GM21717 (cell line): ENCODE results near the gene EGFR.
"Not testable (repeated sequence)": the region's sequence is repeated elsewhere in the genome, so short reads cannot be mapped to it uniquely, and the experiment has no call there.

Source experiments
- ATAC-seq: cut with Tn5 transposase; IDR thresholded peaks from one replicate; pipeline ENCODE4 v1.9.1; 2021; ENCODE audit warnings: mild to moderate bottlenecking, moderate library complexity; ENCODE audit not compliant: unreplicated experiment

The EGFR gene

GRCh38 chr7:55164527-55164926 lies 145.7 kb downstream of the EGFR start:
- ATAC-seq, result no peak

DNA sequence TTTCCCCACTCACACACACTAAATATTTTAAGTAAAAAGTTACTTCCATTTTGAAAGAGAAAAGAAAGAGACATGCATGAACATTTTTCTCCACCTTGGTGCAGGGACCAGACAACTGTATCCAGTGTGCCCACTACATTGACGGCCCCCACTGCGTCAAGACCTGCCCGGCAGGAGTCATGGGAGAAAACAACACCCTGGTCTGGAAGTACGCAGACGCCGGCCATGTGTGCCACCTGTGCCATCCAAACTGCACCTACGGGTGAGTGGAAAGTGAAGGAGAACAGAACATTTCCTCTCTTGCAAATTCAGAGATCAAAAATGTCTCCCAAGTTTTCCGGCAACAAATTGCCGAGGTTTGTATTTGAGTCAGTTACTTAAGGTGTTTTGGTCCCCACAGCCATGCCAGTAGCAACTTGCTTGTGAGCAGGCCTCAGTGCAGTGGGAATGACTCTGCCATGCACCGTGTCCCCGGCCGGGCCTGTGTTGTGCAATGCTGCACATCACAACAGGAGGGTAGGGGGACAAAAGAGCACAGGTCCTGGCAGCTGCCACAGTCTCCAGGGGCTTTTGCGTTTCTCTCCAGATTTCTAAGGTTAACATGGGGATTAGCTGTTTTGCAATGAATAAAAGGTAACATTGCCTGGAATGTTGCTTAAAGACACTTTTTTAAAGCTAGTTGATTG lies 146.5 kb downstream of the EGFR start:
- ATAC-seq, result no peak

- ATAC-seq, result not testable (repeated sequence)
These were observed 148.5 kb downstream of the EGFR start for GRCh38 chr7:55167296-55167695.

DNA sequence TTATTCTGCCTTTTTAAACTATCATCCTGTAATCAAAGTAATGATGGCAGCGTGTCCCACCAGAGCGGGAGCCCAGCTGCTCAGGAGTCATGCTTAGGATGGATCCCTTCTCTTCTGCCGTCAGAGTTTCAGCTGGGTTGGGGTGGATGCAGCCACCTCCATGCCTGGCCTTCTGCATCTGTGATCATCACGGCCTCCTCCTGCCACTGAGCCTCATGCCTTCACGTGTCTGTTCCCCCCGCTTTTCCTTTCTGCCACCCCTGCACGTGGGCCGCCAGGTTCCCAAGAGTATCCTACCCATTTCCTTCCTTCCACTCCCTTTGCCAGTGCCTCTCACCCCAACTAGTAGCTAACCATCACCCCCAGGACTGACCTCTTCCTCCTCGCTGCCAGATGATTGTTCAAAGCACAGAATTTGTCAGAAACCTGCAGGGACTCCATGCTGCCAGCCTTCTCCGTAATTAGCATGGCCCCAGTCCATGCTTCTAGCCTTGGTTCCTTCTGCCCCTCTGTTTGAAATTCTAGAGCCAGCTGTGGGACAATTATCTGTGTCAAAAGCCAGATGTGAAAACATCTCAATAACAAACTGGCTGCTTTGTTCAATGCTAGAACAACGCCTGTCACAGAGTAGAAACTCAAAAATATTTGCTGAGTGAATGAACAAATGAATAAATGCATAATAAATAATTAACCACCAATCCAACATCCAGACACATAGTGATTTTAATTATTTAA lies 151.7 kb downstream of the EGFR start:
- ATAC-seq, result no peak

- ATAC-seq, result no peak
These were observed 152.3 kb downstream of the EGFR start for GRCh38 chr7:55171157-55171556.

DNA sequence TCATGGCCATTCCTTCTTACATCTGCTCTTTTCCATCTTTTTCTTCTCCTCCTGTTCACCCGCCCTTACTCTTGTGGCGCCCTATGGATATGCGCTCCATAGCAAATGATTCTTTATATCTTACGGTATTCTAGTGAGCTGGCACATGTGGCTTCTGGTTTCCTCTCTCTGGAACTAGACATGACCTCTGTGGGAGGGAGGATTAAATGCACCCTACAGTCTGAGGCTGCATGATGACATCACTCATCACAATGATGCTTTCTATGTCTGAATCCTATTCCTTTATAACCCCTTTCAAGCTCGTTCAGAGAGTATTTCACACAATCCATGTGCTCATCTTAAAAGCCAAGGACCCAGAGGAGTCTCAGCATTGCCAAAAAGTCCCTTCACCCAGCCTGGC lies 153.3 kb downstream of the EGFR start:
- no peak for ATAC-seq

DNA sequence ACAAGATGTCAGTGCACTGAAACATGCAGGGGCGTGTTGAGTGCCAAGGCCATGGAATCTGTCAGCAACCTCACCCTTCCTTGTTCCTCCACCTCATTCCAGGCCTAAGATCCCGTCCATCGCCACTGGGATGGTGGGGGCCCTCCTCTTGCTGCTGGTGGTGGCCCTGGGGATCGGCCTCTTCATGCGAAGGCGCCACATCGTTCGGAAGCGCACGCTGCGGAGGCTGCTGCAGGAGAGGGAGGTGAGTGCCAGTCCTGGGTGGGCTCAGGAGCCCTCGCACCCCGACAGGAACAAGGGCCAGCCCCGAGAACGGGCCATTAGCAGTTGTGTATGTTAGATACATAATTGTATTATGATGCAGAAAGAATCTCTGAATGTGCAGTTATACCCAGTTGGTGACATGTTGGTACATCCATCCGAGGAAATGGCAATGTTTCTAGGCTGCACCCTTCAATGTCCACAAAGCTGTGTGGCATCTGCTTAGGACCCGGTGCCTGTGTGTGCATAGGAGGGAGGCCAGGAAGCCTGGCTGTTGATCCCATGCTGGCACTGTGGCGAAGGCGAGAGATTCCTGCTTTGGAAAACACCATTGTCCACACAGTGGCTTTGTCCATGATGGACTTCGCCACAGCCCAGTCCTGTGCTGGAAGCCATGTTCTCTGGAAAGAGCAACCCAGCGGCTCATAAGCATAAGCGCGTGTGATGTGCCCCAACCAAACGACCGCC lies 154.2 kb downstream of the EGFR start:
- ATAC-seq, result no peak

DNA sequence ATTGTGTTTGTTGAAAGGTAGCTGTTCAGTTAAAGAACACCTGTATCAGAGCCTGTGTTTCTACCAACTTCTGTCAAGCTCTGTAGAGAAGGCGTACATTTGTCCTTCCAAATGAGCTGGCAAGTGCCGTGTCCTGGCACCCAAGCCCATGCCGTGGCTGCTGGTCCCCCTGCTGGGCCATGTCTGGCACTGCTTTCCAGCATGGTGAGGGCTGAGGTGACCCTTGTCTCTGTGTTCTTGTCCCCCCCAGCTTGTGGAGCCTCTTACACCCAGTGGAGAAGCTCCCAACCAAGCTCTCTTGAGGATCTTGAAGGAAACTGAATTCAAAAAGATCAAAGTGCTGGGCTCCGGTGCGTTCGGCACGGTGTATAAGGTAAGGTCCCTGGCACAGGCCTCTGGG lies 154.9 kb downstream of the EGFR start:
- ATAC-seq, result no peak

- no peak for ATAC-seq
These were observed 155.6 kb downstream of the EGFR start for GRCh38 chr7:55174456-55174855.

GRCh38 chr7:55174856-55175255 lies 156.0 kb downstream of the EGFR start:
- ATAC-seq, result no peak

GRCh38 chr7:55177068-55177530 lies 158.3 kb downstream of the EGFR start:
- ATAC-seq, result no peak

- no peak for ATAC-seq
These were observed 158.9 kb downstream of the EGFR start for GRCh38 chr7:55177589-55178261.

DNA sequence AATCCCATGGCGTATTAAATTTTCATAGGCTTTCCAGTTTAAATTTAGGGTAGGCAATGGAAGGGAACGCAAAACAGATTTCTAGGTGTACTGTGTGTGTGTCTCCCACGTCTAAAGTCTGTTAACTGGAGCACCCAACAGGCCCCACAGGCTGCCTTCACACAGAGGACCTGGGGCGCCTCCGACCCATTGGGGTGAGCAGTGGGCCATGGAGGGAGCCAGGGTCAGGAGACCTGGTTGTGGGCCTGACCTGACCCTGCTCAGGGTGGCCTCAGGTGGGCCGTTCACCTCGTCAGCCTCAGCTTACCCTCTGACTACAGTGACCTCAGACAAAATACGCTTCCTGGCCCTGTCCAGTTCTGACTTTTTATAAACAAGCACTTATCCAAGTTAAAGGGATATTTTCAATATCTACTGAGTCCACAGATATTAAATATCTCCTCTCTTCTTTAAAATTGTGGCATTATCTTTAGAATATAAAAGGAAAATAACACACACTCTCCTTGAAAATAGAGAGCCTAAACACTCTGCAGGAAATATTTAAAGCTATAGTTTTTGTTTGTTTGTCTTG lies 159.6 kb downstream of the EGFR start:
- no peak for ATAC-seq

GRCh38 chr7:55178863-55179773 lies 160.3 kb downstream of the EGFR start:
- ATAC-seq, result no peak

DNA sequence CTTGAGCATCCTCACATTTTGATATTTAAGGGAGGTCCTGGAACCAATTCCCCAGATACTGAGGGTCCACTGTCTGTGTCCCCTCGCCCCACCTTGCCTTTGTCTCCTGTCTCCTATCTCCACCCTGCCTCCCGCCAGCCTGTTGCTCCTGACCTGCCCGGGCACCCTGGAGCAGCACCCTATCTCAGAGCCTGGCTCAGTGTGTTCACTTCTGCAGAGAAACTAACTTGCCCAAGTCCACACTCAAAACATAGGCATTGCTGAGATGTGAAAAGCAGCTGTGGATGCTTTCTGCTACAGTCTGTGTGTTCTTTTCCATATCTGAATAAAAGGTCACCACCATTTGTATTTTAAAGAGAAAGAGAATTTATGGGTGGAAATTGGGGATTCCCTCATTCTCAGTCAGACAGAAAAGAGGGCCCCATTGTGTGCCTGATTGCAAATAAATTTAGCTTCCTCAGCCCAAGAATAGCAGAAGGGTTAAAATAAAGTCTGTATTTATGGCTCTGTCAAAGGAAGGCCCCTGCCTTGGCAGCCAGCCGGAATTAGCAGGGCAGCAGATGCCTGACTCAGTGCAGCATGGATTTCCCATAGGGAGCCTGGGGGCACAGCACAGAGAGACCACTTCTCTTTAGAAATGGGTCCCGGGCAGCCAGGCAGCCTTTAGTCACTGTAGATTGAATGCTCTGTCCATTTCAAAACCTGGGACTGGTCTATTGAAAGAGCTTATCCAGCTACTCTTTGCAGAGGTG lies 161.3 kb downstream of the EGFR start:
- no peak for ATAC-seq

GRCh38 chr7:55180963-55181542 lies 162.2 kb downstream of the EGFR start:
- no peak for ATAC-seq

DNA sequence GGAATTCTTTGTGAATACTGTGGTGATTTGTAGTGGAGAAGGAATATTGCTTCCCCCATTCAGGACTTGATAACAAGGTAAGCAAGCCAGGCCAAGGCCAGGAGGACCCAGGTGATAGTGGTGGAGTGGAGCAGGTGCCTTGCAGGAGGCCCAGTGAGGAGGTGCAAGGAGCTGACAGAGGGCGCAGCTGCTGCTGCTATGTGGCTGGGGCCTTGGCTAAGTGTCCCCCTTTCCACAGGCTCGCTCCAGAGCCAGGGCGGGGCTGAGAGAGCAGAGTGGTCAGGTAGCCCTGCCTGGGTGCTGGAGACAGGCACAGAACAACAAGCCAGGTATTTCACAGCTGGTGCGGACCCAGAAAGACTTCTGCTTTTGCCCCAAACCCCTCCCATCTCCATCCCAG lies 162.9 kb downstream of the EGFR start:
- no peak for ATAC-seq

DNA sequence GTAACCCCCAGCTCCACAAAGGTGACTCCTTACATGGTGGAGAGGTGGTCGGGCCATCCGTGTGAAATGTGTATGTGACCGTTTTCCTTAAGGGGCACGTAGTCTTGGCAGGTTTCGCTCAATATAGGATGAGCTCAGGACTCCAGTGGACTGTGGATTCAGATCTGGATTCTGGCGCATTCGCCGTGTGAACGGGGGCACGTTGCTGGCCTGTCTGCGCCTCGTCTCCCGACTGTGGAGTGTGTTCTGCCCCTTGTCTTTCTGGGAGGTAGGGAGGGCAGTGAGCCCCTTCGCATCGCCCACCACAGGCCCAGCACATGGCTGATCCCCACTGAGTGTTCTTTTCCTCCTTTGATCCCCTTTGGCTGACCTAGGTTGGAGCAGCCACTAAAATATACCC lies 165.1 kb downstream of the EGFR start:
- no peak for ATAC-seq

- no peak for ATAC-seq
These were observed 166.5 kb downstream of the EGFR start for GRCh38 chr7:55185321-55185802.
